HG03342 (cell line): ENCODE measurements around the gene PCGF3.
"Not testable (repeated sequence)": the region's sequence is repeated elsewhere in the genome, so short reads cannot be mapped to it uniquely, and the experiment has no call there.

ENCODE experiments used
- ATAC-seq: cut with Tn5 transposase; IDR thresholded peaks from one replicate; pipeline ENCODE4 v1.9.1; 2021; ENCODE audit warnings: mild to moderate bottlenecking, moderate library complexity; ENCODE audit not compliant: unreplicated experiment

The PCGF3 gene

DNA sequence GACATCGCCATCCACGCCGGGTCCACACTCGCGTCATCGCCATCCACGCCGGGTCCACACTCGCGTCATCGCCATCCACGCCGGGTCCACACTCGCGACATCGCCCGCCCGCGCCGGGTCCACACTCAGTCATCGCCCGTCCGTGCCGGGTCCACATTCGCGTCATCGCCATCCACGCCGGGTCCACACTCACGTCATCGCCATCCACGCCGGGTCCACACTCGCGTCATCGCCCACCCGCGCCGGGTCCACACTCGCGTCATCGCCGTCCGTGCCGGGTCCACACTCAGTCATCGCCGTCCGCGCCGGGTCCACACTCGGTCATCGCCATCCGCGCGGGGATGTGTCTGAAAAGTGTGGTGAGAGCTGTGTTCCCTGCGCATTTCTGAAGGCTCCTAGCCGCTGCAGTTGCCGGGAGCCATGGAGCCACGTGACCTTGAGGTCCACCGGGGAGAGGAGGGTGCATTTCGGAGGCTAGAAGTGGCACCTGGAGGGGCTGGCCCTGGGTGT is 17.3 kb downstream of the PCGF3 start:
- no peak for ATAC-seq

- ATAC-seq, result no peak
Measured at GRCh38 chr4:723751-724530, 18.3 kb downstream of the PCGF3 start.

GRCh38 chr4:725391-726234 is 20.0 kb downstream of the PCGF3 start:
- no peak for ATAC-seq

- no peak for ATAC-seq
Measured at GRCh38 chr4:726235-726787, 20.7 kb downstream of the PCGF3 start.

- ATAC-seq, result no peak
Measured at GRCh38 chr4:726838-727237, 21.2 kb downstream of the PCGF3 start.

DNA sequence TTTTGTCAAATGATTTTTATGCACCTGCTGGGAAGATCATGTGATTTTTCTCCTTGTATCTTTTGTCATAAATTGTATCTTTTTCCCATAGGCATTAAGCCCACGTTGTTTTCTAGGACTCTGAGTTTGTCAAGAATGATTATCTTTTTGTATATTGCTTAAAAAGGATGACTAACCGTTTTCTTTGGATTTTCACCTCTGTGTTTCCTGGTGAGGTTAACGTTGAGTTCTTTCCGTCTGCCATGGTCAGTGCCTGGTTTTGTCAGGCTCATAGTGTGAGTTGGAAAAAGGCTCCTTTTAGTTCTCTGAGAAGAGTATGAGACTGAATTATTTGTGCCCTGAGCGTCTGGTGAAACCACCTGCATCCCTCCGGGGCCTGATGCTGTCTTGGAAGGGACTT is 21.9 kb downstream of the PCGF3 start:
- ATAC-seq, result no peak

DNA sequence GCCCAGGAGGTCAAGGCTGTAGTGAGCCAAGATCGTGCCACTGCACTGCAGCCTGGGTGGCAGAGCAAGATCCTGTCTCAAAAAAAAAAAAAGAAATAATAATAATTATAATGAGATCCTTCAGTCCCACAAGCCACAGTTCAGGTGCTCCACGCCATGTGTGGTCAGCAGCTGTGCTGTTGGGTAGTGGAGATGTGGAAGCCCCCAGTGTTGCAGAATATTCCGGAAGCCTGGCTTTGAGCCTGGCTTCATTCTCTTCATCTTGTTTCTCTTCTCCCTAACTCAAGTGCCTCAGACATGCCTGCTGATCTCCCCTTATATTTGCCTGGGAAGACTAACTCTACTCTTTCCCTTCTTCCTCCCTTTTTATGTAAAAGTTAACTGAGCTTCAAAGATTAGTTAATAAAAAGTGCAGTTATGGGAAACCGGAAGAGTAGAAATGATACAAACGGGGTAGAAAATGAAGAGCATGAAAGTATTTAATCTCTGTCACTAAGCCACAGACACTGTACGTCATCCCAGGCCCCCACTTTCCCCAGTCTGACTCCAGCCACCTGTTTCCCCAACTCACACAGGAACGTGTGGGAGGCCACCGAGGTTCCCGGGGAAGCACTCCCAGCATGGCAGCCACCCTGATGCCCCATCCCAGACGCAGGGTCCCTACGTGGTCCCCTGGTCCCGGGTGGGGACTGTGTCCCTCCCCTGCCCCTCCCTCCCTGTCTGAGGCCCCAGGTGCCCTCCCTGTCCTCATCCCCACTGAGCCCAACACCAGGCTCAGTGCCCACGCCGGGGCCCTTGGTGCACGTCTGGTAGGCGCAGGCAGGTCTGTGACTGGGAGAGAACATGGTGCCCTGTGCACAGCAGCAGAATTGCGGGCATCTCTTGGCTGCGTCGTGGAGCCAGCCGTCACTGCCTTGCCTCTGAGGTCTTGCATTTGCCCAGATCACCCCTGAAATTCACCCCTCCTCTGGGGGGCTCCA is 24.0 kb downstream of the PCGF3 start:
- no peak for ATAC-seq

DNA sequence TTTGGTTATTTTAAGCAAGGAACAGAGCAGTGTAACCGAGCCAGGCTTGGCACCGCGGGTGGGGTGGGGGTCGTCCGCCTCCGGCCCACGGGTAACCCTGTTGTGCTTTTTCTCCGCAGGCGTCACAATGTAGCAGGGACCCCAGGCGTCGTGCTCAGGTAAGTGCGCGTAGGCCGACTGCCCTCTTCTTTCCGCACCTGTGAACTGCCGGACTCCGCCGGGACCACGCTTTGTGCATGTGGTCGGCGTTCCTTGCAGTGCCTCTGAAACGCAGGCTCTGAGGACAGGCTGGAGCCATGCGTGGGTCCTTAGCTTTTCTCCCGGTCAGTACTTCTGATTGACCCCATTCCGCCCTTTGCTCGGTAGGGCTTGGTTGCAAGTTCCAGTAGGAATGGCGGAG is 24.9 kb downstream of the PCGF3 start:
- no peak for ATAC-seq

DNA sequence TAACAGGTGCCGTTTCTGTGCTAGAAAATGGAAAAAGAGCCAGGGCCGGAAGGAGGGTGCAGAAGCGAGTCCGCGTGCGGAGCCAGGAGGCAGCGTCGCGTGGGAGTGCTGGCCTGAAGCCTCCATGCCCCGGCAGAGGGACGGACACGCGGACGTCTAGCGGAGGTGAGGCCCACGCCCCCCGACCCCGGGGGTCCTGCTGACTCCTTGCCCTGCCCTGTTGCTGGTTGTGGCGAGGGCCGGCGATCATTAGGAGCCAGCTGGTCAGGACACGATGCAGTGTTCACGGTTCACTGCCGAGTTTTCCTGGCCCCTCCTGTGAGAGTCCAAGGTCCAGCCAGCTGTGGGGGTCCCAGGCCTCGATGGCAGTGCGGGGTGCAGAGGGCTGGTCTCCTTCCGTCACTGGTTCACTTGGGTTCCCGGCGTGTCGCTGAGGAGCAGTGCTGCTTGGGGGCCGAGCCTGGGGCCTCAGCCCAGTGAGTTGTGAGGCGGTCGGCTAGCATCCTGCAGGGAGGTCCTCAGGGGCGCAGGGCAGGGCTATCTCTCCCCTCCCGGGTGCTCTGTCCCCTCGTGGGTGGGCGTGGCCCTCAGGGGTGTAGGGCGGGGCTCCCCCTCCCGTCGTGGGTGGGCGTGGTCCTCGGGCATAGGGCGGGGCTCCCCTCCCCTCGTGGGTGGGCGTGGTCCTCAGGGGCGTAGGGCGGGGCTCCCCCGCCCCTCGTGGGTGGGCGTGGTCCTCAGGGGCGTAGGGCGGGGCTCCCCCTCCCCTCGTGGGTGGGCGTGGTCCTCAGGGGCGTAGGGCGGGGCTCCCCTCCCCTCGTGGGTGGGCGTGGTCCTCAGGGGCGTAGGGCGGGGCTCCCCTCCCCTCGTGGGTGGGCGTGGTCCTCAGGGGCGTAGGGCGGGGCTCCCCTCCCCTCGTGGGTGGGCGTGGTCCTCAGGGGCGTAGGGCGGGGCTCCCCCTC is 25.6 kb downstream of the PCGF3 start:
- not testable (repeated sequence) for ATAC-seq

DNA sequence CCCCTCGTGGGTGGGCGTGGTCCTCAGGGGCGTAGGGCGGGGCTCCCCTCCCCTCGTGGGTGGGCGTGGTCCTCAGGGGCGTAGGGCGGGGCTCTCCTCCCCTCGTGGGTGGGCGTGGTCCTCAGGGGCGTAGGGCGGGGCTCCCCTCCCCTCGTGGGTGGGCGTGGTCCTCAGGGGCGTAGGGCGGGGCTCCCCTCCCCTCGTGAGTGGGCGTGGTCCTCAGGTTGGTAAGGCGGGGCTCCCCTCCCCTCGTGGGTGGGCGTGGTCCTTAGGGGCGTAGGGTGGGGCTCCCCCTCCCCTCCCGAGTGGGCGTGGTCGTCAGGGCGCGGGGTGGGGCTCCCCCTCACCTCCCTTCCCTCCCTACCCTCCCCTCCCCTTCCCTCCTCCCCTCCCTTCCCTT is 26.3 kb downstream of the PCGF3 start:
- ATAC-seq, result not testable (repeated sequence)

DNA sequence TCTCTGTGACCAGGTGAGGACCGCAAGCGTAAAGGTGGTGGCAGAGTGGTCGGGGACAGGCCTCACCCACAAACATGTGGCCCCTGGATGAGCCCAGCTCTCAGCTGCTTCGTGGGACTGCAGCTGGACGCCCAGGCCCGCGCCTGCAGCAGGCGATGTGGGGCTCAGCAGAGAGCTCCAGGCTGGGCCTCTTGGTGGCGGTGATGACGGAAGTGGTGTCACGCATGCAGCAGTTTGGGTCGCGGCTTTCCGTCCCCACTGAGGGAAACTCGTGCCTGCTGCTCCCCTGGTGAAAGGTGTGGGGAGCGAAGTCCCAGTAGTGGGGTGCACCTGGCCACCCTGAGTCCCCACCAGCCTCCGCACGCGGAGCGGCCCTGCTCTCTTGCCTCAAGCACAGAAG is 26.9 kb downstream of the PCGF3 start:
- no peak for ATAC-seq

GRCh38 chr4:732911-733630 is 27.4 kb downstream of the PCGF3 start:
- no peak for ATAC-seq

DNA sequence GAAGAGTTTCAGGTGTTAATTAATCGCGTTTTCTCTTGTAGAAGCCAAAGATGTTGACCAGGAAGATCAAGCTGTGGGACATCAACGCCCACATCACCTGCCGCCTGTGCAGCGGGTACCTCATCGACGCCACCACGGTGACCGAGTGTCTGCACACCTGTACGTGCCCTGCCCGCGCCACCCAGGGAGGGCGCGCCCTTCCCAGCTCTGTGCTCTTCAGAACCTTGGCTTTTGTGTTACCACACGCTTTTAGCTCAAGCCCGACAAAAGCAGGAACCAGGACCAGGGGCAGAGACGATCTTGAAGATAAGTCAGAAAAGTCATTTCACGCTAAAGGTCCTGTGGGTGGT is 28.0 kb downstream of the PCGF3 start:
- ATAC-seq, result no peak

DNA sequence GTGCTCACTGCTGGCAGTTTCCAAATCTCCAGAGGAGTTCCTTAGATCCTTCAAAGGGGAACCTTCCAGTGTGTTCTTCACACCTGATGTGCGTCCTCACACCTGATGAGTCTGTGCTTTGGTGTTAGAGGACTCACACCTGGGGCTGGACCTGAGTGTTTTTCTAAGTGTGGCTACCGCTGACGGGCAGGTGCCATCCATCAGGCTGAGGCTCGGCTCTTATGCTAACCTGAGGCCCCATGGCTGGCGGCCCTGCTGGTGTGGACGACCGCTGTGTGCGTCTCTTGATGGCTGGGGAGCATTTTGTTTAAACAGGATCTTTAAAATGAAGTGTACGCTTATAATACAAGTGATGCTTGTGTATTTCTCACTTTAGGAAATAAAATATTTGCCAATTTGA is 28.4 kb downstream of the PCGF3 start:
- ATAC-seq, result no peak

- ATAC-seq, result no peak
Measured at GRCh38 chr4:734951-735350, 29.3 kb downstream of the PCGF3 start.

- no peak for ATAC-seq
Measured at GRCh38 chr4:735583-735982, 30.0 kb downstream of the PCGF3 start.

DNA sequence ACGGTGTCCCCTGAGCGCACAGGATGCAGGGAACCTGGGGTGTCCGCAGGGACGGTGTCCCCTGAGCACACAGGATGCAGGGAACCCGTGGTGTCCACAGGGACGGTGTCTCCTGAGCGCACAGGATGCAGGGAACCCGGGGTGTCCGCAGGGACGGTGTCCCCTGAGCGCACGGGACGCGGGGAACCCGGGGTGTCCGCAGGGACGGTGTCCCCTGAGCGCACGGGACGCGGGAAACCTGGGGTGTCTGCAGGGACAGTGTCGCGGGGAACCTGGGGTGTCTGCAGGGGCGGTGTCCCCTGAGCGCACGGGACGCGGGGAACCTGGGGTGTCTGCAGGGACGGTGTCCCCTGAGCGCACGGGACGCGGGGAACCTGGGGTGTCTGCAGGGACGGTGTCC is 30.9 kb downstream of the PCGF3 start:
- ATAC-seq, result not testable (repeated sequence)

GRCh38 chr4:738781-739280 is 33.2 kb downstream of the PCGF3 start:
- ATAC-seq, result no peak

GRCh38 chr4:739569-739968 is 33.9 kb downstream of the PCGF3 start:
- ATAC-seq, result no peak
